HG03196 (cell line): ENCODE data around the gene CCDC183.
"Not testable (repeated sequence)": the region's sequence is repeated elsewhere in the genome, so short reads cannot be mapped to it uniquely, and the experiment has no call there.

Experiments used
- ATAC-seq: cut with Tn5 transposase; IDR thresholded peaks from one replicate; pipeline ENCODE4 v1.9.1; 2021; ENCODE audit not compliant: unreplicated experiment

The CCDC183 gene

GRCh38 chr9:136760424-136760823 lies 35.7 kb upstream of the CCDC183 start:
- ATAC-seq: no peak

GRCh38 chr9:136760834-136761544 lies 35.1 kb upstream of the CCDC183 start:
- not testable (repeated sequence) for ATAC-seq

GRCh38 chr9:136761545-136761981 lies 34.6 kb upstream of the CCDC183 start:
- ATAC-seq: no peak

GRCh38 chr9:136762221-136762691 lies 33.9 kb upstream of the CCDC183 start:
- no peak for ATAC-seq

- no peak for ATAC-seq
Measured at GRCh38 chr9:136762915-136763648, 33.1 kb upstream of the CCDC183 start.

- ATAC-seq: no peak
Measured at GRCh38 chr9:136763649-136764035, 32.5 kb upstream of the CCDC183 start.

GRCh38 chr9:136764301-136764891 lies 31.7 kb upstream of the CCDC183 start, which contains the start of gene LCN15:
LCN15 (minus strand) TSS chr9:136764518; CDS start chr9:136764488, 30 bp downstream.
- ATAC-seq: no peak

- no peak for ATAC-seq
Measured at GRCh38 chr9:136765041-136765440, 31.1 kb upstream of the CCDC183 start.

- not testable (repeated sequence) for ATAC-seq
Measured at GRCh38 chr9:136765745-136766409, 30.3 kb upstream of the CCDC183 start.

- ATAC-seq: not testable (repeated sequence)
Measured at GRCh38 chr9:136766410-136767120, 29.6 kb upstream of the CCDC183 start.

GRCh38 chr9:136769710-136770191 lies 26.4 kb upstream of the CCDC183 start:
- no peak for ATAC-seq

- no peak for ATAC-seq
Measured at GRCh38 chr9:136771907-136772415, 24.2 kb upstream of the CCDC183 start.

- ATAC-seq: no peak
Measured at GRCh38 chr9:136773386-136774044, 22.6 kb upstream of the CCDC183 start.

GRCh38 chr9:136774416-136775045 lies 21.6 kb upstream of the CCDC183 start:
- ATAC-seq: no peak

- no peak for ATAC-seq
Measured at GRCh38 chr9:136775191-136775590, 20.9 kb upstream of the CCDC183 start.

GRCh38 chr9:136776947-136777346 lies 19.2 kb upstream of the CCDC183 start:
- no peak for ATAC-seq

GRCh38 chr9:136777359-136777758 lies 18.8 kb upstream of the CCDC183 start:
- ATAC-seq: no peak

GRCh38 chr9:136779808-136780207 lies 16.3 kb upstream of the CCDC183 start:
- no peak for ATAC-seq

GRCh38 chr9:136782452-136782851 lies 13.7 kb upstream of the CCDC183 start:
- no peak for ATAC-seq
